ENCODE data around the gene CHKB.
"Not testable (repeated sequence)": the region's sequence is repeated elsewhere in the genome, so short reads cannot be mapped to it uniquely, and the experiment has no call there.

CHKB gene

DNA sequence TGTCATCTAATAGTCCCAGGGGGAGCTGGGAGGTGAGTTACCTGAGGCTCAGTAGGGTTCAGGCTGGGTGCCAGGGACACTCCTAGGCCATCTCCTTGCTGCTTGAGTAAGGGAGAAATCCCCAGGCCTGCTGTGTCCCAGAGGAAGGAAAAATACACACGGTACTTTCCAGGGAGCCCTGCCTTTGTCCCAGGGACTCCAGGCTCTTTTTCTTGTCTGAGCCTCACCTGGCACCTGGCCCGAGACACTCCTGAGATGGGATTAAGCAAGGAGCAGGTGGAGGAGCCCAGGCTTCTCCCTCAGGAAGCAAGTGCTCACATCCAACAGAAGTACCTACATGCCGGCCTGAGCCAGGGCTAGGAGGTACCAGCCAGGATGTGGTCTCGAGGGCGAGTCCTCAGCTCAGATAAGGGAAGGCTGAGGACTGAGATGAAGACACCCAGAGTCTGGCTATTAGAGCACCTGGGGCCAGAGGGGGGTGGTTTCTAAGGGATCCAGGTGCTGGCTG, 37.8 kb downstream of the CHKB start:
- no peak for TF ChIP-seq CTCF (IDR thresholded peaks at IDR 0.05; ENCODE audit: control insufficient read depth, insufficient read depth, low read depth, low read length, missing control alignments)
- no peak overlapping the region for H3K4me3 ChIP-seq (ENCODE audit: control insufficient read depth, low read depth, low read length)
- DNase-seq (ENCODE audit: low read depth), result no peak

DNA sequence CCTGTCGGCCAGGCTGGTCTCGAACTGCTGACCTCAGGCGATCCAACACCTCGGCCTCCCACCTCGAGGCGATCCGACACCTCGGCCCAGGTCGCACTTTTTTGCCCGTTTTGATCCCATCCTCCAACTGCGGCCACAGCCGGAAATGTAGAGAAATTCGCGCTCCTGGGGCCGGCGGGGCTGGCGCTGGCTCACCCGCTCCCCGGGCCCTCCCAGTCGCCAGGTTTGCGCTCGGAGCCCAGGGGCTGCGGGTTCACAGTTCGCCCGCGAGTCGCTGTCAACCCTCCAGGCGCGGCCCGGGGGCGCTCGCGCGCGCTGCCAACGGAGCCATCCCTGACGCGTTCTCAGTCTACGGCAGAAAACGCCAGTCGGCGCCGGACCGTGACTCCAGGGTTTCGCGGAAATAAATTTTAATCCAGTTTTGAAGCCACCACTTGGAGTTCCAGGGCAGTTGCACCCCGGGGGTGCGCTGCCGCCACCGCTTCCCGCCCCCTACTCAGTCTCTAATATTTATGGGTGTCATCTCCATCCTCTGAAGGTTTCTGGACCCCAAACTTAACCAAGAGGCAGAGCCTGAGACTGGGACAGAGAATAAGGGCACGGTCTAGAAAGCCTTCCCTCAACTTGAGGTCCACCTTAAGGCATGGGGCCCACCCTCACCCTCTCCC, 38.4 kb downstream of the CHKB start:
- H3K4me3 ChIP-seq (ENCODE audit: control insufficient read depth, low read depth, low read length), result peak overlapping the region; percentile 15
- DNase-seq (ENCODE audit: low read depth), result no peak
- peak; percentile 62 for TF ChIP-seq CTCF (IDR thresholded peaks at IDR 0.05; ENCODE audit: control insufficient read depth, insufficient read depth, low read depth, low read length, missing control alignments)

GRCh38 chr22:50542416-50542927, 40.2 kb downstream of the CHKB start:
- no peak for DNase-seq (ENCODE audit: low read depth)
- no peak for TF ChIP-seq CTCF (IDR thresholded peaks at IDR 0.05; ENCODE audit: control insufficient read depth, insufficient read depth, low read depth, low read length, missing control alignments)
- no peak overlapping the region for H3K4me3 ChIP-seq (ENCODE audit: control insufficient read depth, low read depth, low read length)

- peak; percentile 88 for DNase-seq (ENCODE audit: low read depth)
- not testable (repeated sequence) for H3K4me3 ChIP-seq (ENCODE audit: control insufficient read depth, low read depth, low read length)
Measured at GRCh38 chr22:50541667-50542026, 41.0 kb downstream of the CHKB start.

- TF ChIP-seq CTCF (IDR thresholded peaks at IDR 0.05; ENCODE audit: control insufficient read depth, insufficient read depth, low read depth, low read length, missing control alignments), result no peak
- no peak overlapping the region for H3K4me3 ChIP-seq (ENCODE audit: control insufficient read depth, low read depth, low read length)
- no peak for DNase-seq (ENCODE audit: low read depth)
Measured at GRCh38 chr22:50540381-50540780, 42.3 kb downstream of the CHKB start.

DNA sequence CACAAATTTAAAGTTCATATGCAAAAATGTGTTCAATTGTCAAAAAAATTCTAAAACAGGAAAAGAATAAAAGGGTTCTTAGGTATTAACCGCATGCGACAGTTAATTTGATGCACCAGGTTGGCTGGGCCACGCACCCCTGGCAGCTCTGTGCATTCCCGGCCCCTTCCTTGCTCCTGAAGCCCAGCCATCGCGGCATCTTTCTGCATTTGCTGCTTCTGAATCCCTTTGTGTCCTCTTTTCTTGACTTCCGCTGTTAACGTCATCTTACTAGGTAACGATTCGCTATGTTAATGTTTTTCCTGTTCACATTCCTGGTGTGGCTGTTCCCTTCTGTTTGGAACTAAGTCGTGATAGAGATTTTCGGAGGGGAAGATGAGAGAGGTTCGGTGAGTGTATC, 44.9 kb downstream of the CHKB start:
- DNase-seq (ENCODE audit: low read depth), result no peak
- no peak overlapping the region for H3K4me3 ChIP-seq (ENCODE audit: control insufficient read depth, low read depth, low read length)
- TF ChIP-seq CTCF (IDR thresholded peaks at IDR 0.05; ENCODE audit: control insufficient read depth, insufficient read depth, low read depth, low read length, missing control alignments), result no peak

DNA sequence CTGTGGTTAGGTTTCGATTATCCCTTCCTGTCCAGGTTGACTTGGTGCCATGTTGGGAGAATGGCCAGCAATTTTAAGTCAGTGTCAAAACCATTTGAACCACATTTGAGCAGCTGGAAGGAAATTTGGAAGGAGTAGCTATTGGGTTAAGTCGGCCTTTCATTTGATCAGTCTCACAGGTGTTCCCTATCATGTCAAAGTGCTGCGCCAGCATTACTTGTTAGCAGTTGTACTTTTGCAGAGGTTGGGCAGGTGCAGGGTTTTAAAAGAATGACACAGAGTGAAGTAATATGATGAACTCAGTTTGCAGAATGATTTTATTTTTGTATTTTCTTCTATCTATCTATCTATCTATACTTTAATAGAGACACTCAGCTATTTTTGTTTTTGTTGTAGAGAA, 46.4 kb downstream of the CHKB start:
- no peak overlapping the region for H3K4me3 ChIP-seq (ENCODE audit: control insufficient read depth, low read depth, low read length)
- TF ChIP-seq CTCF (IDR thresholded peaks at IDR 0.05; ENCODE audit: control insufficient read depth, insufficient read depth, low read depth, low read length, missing control alignments), result no peak
- no peak for DNase-seq (ENCODE audit: low read depth)

All from AG09309 (cell line).